Measurements from ENCODE around the gene ATXN1.
"Not testable (repeated sequence)": the region's sequence is repeated elsewhere in the genome, so short reads cannot be mapped to it uniquely, and the experiment has no call there.

ATXN1 gene

GRCh38 chr6:16400248-16400760 is 361.0 kb downstream of the ATXN1 start:
- no peak for DNase-seq

DNA sequence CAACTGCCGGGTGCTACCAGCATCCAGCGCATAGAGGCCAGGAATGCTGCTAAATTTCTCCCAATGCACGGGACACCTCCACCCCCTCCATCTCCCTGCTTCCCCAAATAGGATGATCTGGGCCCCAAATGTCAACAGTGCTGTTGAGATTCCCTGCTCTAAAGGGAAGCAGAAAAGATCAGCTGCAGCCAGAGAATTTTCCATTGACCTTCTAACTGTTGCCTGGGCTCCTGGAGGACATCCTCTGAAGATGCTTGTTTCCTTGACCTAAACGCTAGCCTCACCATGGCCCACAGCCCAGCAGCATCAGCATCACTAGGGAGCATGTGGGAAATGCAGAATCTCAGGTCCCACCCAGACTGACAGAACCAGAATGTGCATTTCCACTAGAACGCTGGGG is 361.6 kb downstream of the ATXN1 start:
- DNase-seq, result no peak

- DNase-seq, result no peak
Measured at GRCh38 chr6:16399158-16399557, 362.1 kb downstream of the ATXN1 start.

- DNase-seq, result no peak
Measured at GRCh38 chr6:16398587-16398986, 362.7 kb downstream of the ATXN1 start.

DNA sequence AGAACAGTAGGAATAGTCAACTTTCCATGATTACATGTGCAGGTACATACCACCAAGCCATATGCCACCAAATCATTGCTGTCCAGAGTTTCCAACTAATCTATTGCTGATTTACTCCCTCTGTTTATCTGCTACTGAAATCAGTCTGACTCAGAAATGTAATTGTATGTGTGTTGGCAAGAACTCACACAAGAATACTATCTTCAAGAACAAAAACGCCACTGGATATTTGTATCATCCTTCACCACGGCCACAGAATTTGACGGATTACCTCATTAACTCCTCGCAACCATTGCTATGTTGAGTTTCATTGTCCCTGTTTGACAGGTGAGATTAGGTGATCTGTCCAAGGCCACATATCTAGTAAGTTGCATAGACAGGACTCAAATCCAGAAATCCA is 363.6 kb downstream of the ATXN1 start:
- no peak for DNase-seq

DNA sequence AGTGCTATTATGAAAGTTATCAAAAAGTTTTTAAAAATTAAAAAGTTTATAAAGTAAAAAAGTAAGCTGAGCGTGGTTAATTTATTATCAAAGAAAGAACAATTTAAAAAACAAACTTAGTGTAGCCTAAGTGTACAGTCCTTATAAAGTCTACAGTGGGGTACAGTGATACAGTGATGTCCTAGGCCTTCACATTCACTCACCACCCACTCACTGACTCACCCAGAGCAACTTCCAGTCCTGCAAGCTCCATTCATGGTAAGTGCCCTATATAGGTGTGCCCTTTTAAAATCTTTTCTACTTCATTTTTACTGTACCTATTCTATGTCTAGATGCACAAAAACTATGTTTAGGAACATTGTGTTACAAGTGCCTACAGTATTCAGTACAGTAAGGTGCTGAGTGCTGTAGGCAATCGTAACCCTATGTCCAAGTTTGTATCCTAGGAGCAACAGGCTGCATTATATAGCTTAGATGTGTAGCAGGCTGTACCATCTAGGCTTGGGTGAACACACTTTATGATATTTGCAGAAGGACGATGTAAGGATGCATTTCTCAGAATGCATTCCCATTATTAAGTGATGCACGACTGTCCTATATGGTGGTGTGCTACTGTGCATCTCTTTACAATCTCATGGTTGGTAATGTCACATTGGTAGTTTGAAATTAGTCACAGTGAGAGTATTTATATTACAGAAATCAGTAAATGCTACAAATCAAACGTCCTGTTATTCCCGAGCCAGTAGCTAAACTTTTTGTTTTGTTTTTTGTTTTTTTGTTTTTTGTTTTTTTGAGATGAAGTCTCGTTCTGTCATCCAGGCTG is 364.6 kb downstream of the ATXN1 start:
- no peak for DNase-seq

- DNase-seq, result no peak
Measured at GRCh38 chr6:16394632-16395031, 366.6 kb downstream of the ATXN1 start.

DNA sequence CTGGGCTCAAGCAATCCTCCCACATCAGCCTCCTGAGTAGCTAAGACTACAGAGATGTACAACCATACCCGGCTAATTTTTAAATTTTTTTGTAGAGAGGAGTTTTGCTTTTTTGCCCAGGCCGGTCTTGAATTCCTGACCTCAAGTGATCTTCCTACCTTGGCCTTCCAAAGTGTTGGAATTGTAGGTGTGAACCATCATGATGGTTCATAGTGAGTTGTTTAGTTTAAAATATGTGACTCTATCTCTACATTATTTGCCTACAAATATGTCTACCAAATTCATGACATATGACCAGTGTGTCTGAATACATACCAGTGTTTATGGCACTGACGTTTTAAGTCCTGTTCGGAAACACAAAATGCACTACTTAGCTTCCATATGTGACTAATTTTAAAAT is 367.9 kb downstream of the ATXN1 start:
- DNase-seq, result no peak

DNA sequence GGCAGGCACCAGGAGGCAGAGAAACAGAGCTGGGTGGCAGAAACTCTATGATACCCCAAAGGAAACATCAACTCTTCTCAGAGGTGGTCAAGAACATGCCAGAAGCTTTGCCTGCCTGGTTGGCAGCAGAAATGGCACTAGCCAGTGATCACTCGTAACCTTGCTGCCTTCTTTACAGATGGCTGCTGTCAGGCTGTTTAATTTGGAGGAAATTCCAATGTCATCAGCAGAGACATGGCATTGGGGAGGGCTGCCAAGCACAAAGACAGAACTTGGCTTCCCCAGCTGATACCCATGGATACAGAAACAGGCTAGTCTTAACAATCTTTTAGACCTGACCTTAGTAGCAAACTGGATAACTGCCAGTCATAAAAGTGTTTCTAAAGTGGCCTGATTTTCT is 369.2 kb downstream of the ATXN1 start:
- no peak for DNase-seq

DNA sequence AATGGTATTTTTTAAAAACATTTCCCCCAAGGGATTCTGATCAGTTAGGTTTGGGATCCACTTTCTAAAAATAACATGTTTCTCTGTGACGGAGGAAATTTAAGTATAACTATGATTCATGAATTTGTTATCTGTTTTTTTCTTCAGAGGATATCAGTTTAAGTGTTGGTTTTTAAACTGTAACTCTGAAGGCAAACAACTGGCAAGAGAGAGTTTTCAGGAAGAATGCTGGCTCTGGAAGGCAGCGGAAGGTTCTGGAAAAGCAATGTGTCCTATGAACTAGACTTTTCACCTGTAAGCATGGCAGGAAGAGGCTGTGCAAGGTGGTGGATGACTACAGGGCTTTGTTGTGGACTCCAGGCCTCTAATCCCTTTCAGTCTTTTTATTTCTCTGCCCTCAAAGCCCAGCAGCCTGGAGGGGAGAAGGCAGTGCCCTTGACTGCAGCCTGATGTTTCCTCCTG is 369.8 kb downstream of the ATXN1 start:
- DNase-seq, result no peak

DNA sequence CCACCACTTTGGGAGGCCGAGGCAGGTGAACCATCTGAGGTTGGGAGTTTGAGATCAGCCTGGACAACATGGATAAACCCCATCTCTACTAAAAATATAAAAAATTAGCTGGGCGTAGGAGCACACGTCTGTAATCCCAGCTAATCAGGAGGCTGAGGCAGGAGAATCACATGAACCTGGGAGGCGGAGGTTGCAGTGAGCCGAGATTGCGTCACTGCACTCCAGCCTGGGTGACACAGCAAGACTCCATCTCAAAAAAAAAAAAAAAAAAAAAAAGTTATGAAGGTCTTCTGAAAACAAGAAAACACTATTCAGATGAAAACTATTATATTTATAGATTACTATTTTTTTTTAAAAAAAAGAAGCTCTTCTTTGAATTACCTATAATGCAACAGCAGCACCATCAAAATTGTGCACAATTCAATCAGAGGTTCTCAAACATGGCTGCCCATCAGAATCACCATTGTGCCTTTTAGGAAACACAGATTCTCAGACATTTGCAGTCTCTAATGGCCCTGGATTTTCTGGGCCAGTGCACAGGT is 370.3 kb downstream of the ATXN1 start:
- DNase-seq, result not testable (repeated sequence)

- no peak for DNase-seq
Measured at GRCh38 chr6:16389642-16390041, 371.6 kb downstream of the ATXN1 start.

DNA sequence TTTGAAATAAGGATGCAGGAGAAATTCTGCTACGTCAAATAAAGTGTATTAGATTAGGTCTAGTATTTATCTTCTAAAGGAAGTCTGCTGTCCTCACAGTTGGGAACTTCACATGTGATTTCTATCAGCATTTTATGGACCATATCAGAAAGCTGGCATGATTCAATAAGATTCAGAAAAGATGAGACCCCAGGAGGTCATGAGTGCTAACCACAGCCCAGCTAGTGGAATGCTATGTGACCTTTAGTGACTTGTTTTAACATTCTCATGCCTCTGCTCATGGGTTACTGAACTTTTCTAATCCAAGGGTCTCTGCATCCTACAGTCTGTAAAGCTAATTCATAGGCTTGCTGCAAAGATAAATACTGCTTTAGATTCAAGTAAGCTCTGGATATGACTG is 372.8 kb downstream of the ATXN1 start:
- no peak for DNase-seq

DNA sequence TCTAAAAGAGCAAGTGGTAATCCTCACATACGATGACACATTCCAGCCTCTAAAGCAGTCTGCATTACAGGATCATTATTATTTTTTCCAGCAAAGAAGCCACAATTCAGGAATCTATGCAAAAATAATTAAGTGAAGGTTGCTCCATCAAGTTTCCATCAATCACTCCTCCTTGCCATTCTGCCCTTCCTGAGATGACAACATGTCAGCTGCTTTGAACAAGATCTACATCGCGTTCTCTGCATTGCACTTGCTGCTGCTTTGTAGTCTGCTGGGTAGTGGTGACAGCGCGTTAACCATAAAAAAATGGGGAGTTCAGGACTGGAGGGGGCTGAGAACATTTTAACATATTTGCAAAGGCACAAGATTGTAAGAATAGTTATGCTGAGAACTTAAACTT is 375.2 kb downstream of the ATXN1 start:
- DNase-seq, result no peak

GRCh38 chr6:16383607-16384206 is 377.6 kb downstream of the ATXN1 start:
- no peak for DNase-seq

- not testable (repeated sequence) for DNase-seq
Measured at GRCh38 chr6:16381968-16382367, 379.3 kb downstream of the ATXN1 start.

- DNase-seq, result no peak
Measured at GRCh38 chr6:16380220-16380809, 380.9 kb downstream of the ATXN1 start.

GRCh38 chr6:16378360-16378759 is 382.9 kb downstream of the ATXN1 start:
- not testable (repeated sequence) for DNase-seq

DNA sequence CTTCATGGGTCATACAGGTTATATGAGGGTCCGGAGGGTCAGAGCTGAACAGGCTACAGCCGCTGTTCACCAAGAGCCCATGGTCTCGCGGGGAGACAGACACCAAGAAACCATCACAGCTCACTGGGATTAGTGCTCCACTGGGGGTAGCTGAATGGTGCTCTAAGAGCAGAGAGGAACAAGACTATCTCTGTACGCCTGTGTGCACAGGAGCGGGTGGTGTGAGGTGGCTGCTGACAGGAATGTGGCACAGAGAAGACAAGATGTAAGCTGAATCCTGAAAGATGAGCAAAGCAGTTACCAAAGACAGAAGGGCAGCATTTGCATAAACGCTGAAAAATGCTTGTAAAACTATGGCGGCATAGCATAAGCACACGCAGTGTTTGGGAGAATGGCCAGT is 383.8 kb downstream of the ATXN1 start:
- no peak for DNase-seq

DNA sequence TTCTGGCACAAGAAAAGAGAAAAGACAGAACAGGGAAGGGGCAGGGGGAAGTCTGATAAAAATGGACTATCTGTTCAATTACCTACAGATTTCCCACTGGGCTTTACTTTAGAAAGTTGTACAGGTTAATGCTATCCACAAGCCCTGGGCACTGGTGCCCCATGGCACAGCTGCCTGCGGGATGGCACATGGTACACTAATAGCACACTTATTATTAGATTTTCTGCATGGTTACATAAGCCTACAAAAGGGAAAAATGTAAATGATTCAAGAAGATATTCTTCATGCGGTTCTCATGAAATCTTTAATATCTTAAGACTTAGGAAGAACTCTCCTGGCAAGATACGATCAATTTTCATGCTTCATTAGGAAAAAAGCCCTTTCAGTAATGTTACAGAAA is 385.4 kb downstream of the ATXN1 start:
- no peak for DNase-seq

GRCh38 chr6:16375206-16375605 is 386.1 kb downstream of the ATXN1 start:
- DNase-seq, result no peak

GRCh38 chr6:16374461-16375200 is 386.6 kb downstream of the ATXN1 start:
- no peak for DNase-seq

GRCh38 chr6:16374016-16374415 is 387.2 kb downstream of the ATXN1 start:
- DNase-seq, result no peak

Data from activated CD4-positive, CD25-positive, alpha-beta regulatory T cell treated with anti-CD3 and anti-CD28 coated beads, Interleukin-2, amount 50 U/mL, for 72 hours (primary cell).